Sigmoid colon (tissue), 4 donors: ENCODE measurements around the gene KLHL9.

ENCODE experiments used
- CTCF ChIP-seq, 4 experiments: fragments of 450-650 bp in 3 of 4; fragments of 200-600 bp in 1 of 4; IDR thresholded peaks; one replicate each; pipeline ENCODE4 v1.5.1; 2016 to 2019; ENCODE audit warnings: antibody characterized with exemption in 4 of 4, mild to moderate bottlenecking in 3 of 4, moderate library complexity in 2 of 4
- EP300 ChIP-seq, 4 donors: sonication (generic); formaldehyde crosslinking; IDR thresholded peaks; one replicate each; pipeline ENCODE4 v1.6.1; 2017; ENCODE audit warnings: antibody characterized with exemption in 4 of 4
- POLR2A ChIP-seq, 2 donors: fragments of 450-650 bp; IDR thresholded peaks; one replicate each; pipeline ENCODE4 v1.6.1; 2016; ENCODE audit warnings: antibody characterized with exemption in 2 of 2, mild to moderate bottlenecking in 2 of 2, moderate library complexity in 2 of 2
- POLR2AphosphoS5 ChIP-seq, 4 donors: sonication (generic); formaldehyde crosslinking; IDR thresholded peaks; one replicate each; pipeline ENCODE4 v1.6.1; 2017; ENCODE audit warnings: antibody characterized with exemption in 4 of 4

- TF ChIP-seq CTCF (IDR thresholded peaks at IDR 0.05) = peak; percentile 28 to 59 (median 34)
- no peak for TF ChIP-seq POLR2A (IDR thresholded peaks at IDR 0.05)
- TF ChIP-seq POLR2AphosphoS5 (IDR thresholded peaks at IDR 0.05) = no peak
- no peak for TF ChIP-seq EP300 (IDR thresholded peaks at IDR 0.05)
Measured at GRCh38 chr9:21326526-21327139, 8.6 kb downstream of the KLHL9 start.
